ENCODE results near the gene SCN10A.

Gene SCN10A

GRCh38 chr3:38662544-38662943 lies 153.5 kb downstream of the SCN10A start:
- no peaks in the 10 kb centered on the region for H3K9me2 ChIP-seq (replicated peaks; ENCODE audit: insufficient read depth, low read length)
- no peaks in the 10 kb centered on the region for H3K36me3 ChIP-seq (ENCODE audit: low read length)
- H3K4me2 ChIP-seq (ENCODE audit: low read depth, low read length, poor library complexity, severe bottlenecking): no peak overlapping the region
- no peak overlapping the region for H3K27ac ChIP-seq (ENCODE audit: low read depth, low read length)
- H3K27me3 ChIP-seq (ENCODE audit: low read length): no peaks in the 10 kb centered on the region
- H2AFZ ChIP-seq (ENCODE audit: low read depth, low read length, severe bottlenecking): no peak overlapping the region
- H3K9me3 ChIP-seq (ENCODE audit: insufficient read depth, low read length): no peaks in the 10 kb centered on the region
- H3F3A ChIP-seq (ENCODE audit: insufficient read depth): no peaks in the 10 kb centered on the region
- H4K20me1 ChIP-seq (ENCODE audit: low read depth, low read length): no peaks in the 10 kb centered on the region
- H3K4me3 ChIP-seq (ENCODE audit: insufficient read depth, low read length, poor library complexity, severe bottlenecking): no peak overlapping the region
- H3K9ac ChIP-seq (ENCODE audit: low read length): no peak overlapping the region
- TF ChIP-seq CTCF (IDR thresholded peaks at IDR 0.05; ENCODE audit: insufficient read depth, low read length, poor library complexity, severe bottlenecking): peak; percentile 28
- no peak for TF ChIP-seq EZH2phosphoT487 (conservative IDR thresholded peaks at IDR 0.05; ENCODE audit: low read length)
- no peaks in the 10 kb centered on the region for H3K79me2 ChIP-seq (ENCODE audit: insufficient read depth, low read length)

- H3K27ac ChIP-seq (ENCODE audit: low read depth, low read length): no peak overlapping the region
- no peak overlapping the region for H3K9ac ChIP-seq (ENCODE audit: low read length)
- no peak overlapping the region for H3K4me3 ChIP-seq (ENCODE audit: insufficient read depth, low read length, poor library complexity, severe bottlenecking)
- no peaks in the 10 kb centered on the region for H3K79me2 ChIP-seq (ENCODE audit: insufficient read depth, low read length)
- H2AFZ ChIP-seq (ENCODE audit: low read depth, low read length, severe bottlenecking): no peak overlapping the region
- no peaks in the 10 kb centered on the region for H3K36me3 ChIP-seq (ENCODE audit: low read length)
- H3K9me3 ChIP-seq (ENCODE audit: insufficient read depth, low read length): no peaks in the 10 kb centered on the region
- H3K27me3 ChIP-seq (ENCODE audit: low read length): no peaks in the 10 kb centered on the region
- no peaks in the 10 kb centered on the region for H3K9me2 ChIP-seq (replicated peaks; ENCODE audit: insufficient read depth, low read length)
- H3F3A ChIP-seq (ENCODE audit: insufficient read depth): no peaks in the 10 kb centered on the region
- H4K20me1 ChIP-seq (ENCODE audit: low read depth, low read length): no peaks in the 10 kb centered on the region
- TF ChIP-seq CTCF (IDR thresholded peaks at IDR 0.05; ENCODE audit: insufficient read depth, low read length, poor library complexity, severe bottlenecking): no peak
- TF ChIP-seq EZH2phosphoT487 (conservative IDR thresholded peaks at IDR 0.05; ENCODE audit: low read length): no peak
- no peak overlapping the region for H3K4me2 ChIP-seq (ENCODE audit: low read depth, low read length, poor library complexity, severe bottlenecking)
These were observed 157.2 kb downstream of the SCN10A start for GRCh38 chr3:38658841-38659240.

GRCh38 chr3:38657369-38657768 lies 158.6 kb downstream of the SCN10A start:
- H3K36me3 ChIP-seq (ENCODE audit: low read length): no peaks in the 10 kb centered on the region
- H2AFZ ChIP-seq (ENCODE audit: low read depth, low read length, severe bottlenecking): no peak overlapping the region
- TF ChIP-seq EZH2phosphoT487 (conservative IDR thresholded peaks at IDR 0.05; ENCODE audit: low read length) (no peak), CTCF (IDR thresholded peaks at IDR 0.05; ENCODE audit: insufficient read depth, low read length, poor library complexity, severe bottlenecking) (no peak)

More at GRCh38 chr3:38657369-38657768, 158.6 kb downstream of the SCN10A start:
- H3K9ac ChIP-seq (ENCODE audit: low read length): no peak overlapping the region
- no peak overlapping the region for H3K27ac ChIP-seq (ENCODE audit: low read depth, low read length)
- no peak overlapping the region for H3K4me2 ChIP-seq (ENCODE audit: low read depth, low read length, poor library complexity, severe bottlenecking)
- H3K9me3 ChIP-seq (ENCODE audit: insufficient read depth, low read length): no peaks in the 10 kb centered on the region
- no peaks in the 10 kb centered on the region for H3F3A ChIP-seq (ENCODE audit: insufficient read depth)
- H3K27me3 ChIP-seq (ENCODE audit: low read length): no peaks in the 10 kb centered on the region
- H3K9me2 ChIP-seq (replicated peaks; ENCODE audit: insufficient read depth, low read length): no peaks in the 10 kb centered on the region
- no peaks in the 10 kb centered on the region for H4K20me1 ChIP-seq (ENCODE audit: low read depth, low read length)
- no peak overlapping the region for H3K4me3 ChIP-seq (ENCODE audit: insufficient read depth, low read length, poor library complexity, severe bottlenecking)
- H3K79me2 ChIP-seq (ENCODE audit: insufficient read depth, low read length): no peaks in the 10 kb centered on the region
